ENCODE data around the gene MAP3K9. TPM values are rescaled to one million over a fixed set of nuclear protein-coding genes. Genes with fewer than 3 reads are reported as not detected.

MAP3K9 gene
- total and polyA plus RNA-seq, 8 donors: 0.46 to 11.0 (median 7.1) TPM

DNA sequence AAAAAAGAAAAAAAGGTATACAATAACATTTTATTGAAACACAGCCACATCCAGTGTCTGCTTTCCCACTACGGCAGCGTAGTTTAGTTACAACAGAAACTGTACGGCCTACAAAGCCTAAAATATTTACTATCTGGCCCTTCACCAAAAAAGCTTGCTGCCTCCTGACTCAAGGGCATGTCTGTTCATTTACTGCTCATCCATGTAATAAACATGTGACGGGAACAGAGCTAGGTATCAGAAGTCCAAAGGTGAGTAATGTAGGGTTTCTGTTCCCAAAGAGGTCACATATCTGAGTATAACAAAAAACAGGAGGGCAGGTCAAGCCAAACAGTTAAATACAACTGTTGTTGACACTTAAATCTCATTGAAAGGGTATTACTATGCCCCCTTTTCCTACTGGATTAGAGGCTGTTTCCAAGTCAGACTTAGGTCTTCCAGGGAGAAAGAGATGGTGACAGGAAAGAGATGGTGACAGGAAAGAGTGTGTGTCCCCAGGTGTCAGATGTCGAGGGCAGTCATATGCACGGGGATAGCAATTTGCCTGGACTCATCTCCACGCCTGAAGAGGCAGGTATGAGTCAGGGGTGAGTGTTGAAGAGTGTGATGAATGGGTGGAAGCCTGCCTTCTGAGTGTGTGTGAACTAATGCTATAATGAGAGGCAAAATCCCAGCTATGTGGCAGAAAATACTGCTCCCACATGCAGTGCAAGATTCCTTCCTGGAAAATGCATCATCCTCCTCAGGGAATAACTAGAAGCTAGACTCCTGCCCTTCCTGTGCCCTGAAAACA lies 77.7 kb downstream of the MAP3K9 start:
- Histone ChIP-seq H3K9me3 (no peaks in the 10 kb centered on the region), H3K36me3 (peaks cover 0 to 45% (median 40%) of the 10 kb centered on the region in 4 donors), H3K27me3 (no peaks in the 10 kb centered on the region), H3K4me3 (no peak overlapping the region), H3K27ac (no peak overlapping the region), H3K4me1 (no peaks in the 10 kb centered on the region)
- WGBS, 5 donors: 70 to 83% (median 73%) methylated on average over 7 of the region's 7 CpGs
- TF ChIP-seq, protein P1, sequence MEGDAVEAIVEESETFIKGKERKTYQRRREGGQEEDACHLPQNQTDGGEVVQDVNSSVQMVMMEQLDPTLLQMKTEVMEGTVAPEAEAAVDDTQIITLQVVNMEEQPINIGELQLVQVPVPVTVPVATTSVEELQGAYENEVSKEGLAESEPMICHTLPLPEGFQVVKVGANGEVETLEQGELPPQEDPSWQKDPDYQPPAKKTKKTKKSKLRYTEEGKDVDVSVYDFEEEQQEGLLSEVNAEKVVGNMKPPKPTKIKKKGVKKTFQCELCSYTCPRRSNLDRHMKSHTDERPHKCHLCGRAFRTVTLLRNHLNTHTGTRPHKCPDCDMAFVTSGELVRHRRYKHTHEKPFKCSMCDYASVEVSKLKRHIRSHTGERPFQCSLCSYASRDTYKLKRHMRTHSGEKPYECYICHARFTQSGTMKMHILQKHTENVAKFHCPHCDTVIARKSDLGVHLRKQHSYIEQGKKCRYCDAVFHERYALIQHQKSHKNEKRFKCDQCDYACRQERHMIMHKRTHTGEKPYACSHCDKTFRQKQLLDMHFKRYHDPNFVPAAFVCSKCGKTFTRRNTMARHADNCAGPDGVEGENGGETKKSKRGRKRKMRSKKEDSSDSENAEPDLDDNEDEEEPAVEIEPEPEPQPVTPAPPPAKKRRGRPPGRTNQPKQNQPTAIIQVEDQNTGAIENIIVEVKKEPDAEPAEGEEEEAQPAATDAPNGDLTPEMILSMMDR (IDR thresholded peaks at IDR 0.05): no peak
- TF ChIP-seq EP300 (IDR thresholded peaks at IDR 0.05) (no peak), POLR2A (IDR thresholded peaks at IDR 0.05) (no peak), POLR2AphosphoS5 (IDR thresholded peaks at IDR 0.05) (no peak)
- DNase-seq: no peak
- intact Hi-C loops (cut with DNase I; ENCODE audit: low total_unique reads): no loop called here

DNA sequence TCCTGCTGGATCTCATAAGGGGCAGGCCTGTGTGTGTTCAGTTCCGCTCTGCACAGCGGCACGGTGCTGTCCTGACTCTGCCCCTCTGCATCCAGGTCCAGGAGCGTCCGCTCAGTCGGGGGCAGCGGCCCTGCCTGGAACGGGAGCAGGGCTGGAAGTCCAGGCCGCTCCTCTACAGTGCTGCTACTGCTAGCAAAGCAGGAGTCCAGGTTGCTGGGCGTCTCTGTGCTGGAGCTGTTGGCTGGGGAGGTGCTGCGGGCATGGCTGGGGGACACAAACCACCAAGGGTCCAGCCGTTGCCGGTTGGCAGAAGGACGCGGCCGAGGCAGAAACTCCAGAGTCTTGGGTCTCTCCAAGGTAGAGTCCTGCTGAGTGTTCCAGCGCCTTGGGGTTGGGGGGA lies 78.9 kb downstream of the MAP3K9 start:
- H3K27ac ChIP-seq: no peak overlapping the region
- no peak for DNase-seq
- H3K4me1 ChIP-seq: no peaks in the 10 kb centered on the region
- 93 to 98% (median 96%) methylated on average over 12 to 17 of the region's 17 CpGs for WGBS, 5 donors
- no peak overlapping the region for H3K4me3 ChIP-seq
- no peaks in the 10 kb centered on the region for H3K27me3 ChIP-seq
- TF ChIP-seq POLR2AphosphoS5 (IDR thresholded peaks at IDR 0.05) (no peak), POLR2A (IDR thresholded peaks at IDR 0.05) (no peak), EP300 (IDR thresholded peaks at IDR 0.05) (no peak)
- TF ChIP-seq, protein P1 (IDR thresholded peaks at IDR 0.05): no peak
- H3K9me3 ChIP-seq: no peaks in the 10 kb centered on the region
- peaks cover 0 to 45% (median 40%) of the 10 kb centered on the region in 4 donors for H3K36me3 ChIP-seq
- intact Hi-C loops (cut with DNase I; ENCODE audit: low total_unique reads): no loop called here

DNA sequence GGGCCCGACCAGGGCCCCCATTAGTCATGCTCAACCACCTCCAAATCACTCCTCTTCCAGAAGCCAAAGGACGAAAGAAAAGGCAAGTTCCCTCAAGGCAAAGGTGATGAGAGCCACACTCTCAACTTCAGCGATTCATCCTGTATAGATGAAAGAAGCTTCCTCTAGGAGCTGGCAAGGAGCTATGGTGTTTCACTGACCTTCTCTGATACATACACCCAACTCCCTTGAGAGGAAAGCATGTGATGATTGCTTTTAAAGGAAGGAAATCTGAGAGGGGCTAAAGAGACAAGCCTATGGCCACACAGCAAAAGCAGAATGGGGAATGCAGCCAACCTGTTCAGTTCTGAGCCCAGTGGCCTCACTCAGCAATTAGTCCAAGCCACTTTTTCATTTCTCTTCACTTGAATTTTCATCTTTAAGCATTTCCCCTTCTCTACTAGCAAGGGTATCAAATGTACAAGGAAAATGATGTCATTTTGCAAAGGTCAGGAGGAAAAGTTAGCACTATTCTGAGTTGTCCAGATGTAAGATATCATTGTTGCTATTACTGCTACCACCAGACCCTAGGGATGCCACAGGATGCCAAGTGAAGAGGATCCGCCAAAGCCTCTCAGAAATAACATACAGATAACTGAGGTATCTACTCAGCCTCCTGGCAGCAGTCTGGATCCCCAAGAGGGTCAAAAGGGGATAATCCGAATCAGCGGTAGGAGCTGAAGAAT lies 82.5 kb downstream of the MAP3K9 start:
- TF ChIP-seq EP300 (IDR thresholded peaks at IDR 0.05): no peak
- TF ChIP-seq POLR2AphosphoS5 (IDR thresholded peaks at IDR 0.05): no peak
- no peak for TF ChIP-seq POLR2A (IDR thresholded peaks at IDR 0.05)
- TF ChIP-seq, protein P1 (IDR thresholded peaks at IDR 0.05): no peak
- Histone ChIP-seq H3K4me3 (no peak overlapping the region), H3K36me3 (peaks cover 0 to 20% (median 15%) of the 10 kb centered on the region in 4 donors), H3K27me3 (no peaks in the 10 kb centered on the region), H3K27ac (no peak overlapping the region), H3K9me3 (no peaks in the 10 kb centered on the region), H3K4me1 (no peaks in the 10 kb centered on the region)
- intact Hi-C loops (cut with DNase I; ENCODE audit: low total_unique reads): no loop called here
- 76 to 90% (median 88%) methylated on average over 6 of the region's 6 CpGs for WGBS, 5 donors
- DNase-seq: no peak

DNA sequence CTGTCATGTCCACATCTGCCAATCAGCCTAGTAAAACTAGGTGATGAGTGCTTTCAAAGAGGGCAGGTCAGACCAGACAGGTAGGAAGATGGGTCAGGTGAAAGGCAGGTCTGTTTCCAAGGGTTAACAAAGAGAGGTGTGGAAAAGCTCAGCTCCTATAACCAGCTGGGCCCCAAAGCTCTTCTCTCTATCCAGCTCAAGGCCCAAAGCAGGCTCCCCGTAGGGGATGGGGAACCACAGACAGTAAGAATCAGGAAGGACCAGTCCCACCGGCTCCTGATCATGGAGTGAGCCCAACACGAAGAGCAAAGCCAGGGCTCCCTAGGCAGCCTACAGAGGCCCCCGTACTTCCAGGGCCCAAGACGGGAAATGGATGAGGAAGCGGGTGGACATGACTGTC lies 84.4 kb downstream of the MAP3K9 start:
- H3K36me3 ChIP-seq: peaks cover 0 to 6% (median 4%) of the 10 kb centered on the region in 4 donors
- no peaks in the 10 kb centered on the region for H3K4me1 ChIP-seq
- no peak for DNase-seq
- H3K9me3 ChIP-seq: no peaks in the 10 kb centered on the region
- no peak for TF ChIP-seq POLR2A (IDR thresholded peaks at IDR 0.05)
- TF ChIP-seq, protein P1 (IDR thresholded peaks at IDR 0.05): no peak
- TF ChIP-seq POLR2AphosphoS5 (IDR thresholded peaks at IDR 0.05): no peak
- TF ChIP-seq EP300 (IDR thresholded peaks at IDR 0.05): no peak
- no peak overlapping the region for H3K27ac ChIP-seq
- no peak overlapping the region for H3K4me3 ChIP-seq
- WGBS, 5 donors: 79 to 91% (median 86%) methylated on average over 5 to 6 of the region's 6 CpGs
- H3K27me3 ChIP-seq: no peaks in the 10 kb centered on the region
- intact Hi-C loops (cut with DNase I; ENCODE audit: low total_unique reads): no loop called here

All from stomach (tissue), 9 donors.